ENCODE measurements around the gene NUFIP2.
"Not testable (repeated sequence)": the region's sequence is repeated elsewhere in the genome, so short reads cannot be mapped to it uniquely, and the experiment has no call there.

Gene NUFIP2

GRCh38 chr17:29278692-29279091, 15.3 kb downstream of the NUFIP2 start:
- DNase-seq (no peak), ATAC-seq (no peak)

- no peak for ATAC-seq
Measured at GRCh38 chr17:29273924-29274323, 20.0 kb downstream of the NUFIP2 start.

GRCh38 chr17:29271980-29272379, 22.0 kb downstream of the NUFIP2 start:
- not testable (repeated sequence) for ATAC-seq, DNase-seq

More at GRCh38 chr17:29273924-29274323, 20.0 kb downstream of the NUFIP2 start:
- DNase-seq, result no peak

GRCh38 chr17:29263916-29264315, 30.0 kb downstream of the NUFIP2 start:
- peak; percentile 65 for ATAC-seq
- DNase-seq, result no peak

GRCh38 chr17:29257756-29258155, 36.2 kb downstream of the NUFIP2 start:
- DNase-seq, result no peak

GRCh38 chr17:29256735-29257466, 37.0 kb downstream of the NUFIP2 start:
- DNase-seq, result no peak
- ATAC-seq, result no peak

More at GRCh38 chr17:29257756-29258155, 36.2 kb downstream of the NUFIP2 start:
- no peak for ATAC-seq

GRCh38 chr17:29255926-29256522, 37.9 kb downstream of the NUFIP2 start:
- no peak for ATAC-seq

GRCh38 chr17:29253037-29253436, 40.9 kb downstream of the NUFIP2 start:
- DNase-seq, result no peak

More at GRCh38 chr17:29255926-29256522, 37.9 kb downstream of the NUFIP2 start:
- DNase-seq, result no peak

GRCh38 chr17:29252101-29252791, 41.7 kb downstream of the NUFIP2 start:
- ATAC-seq (no peak), DNase-seq (no peak)

More at GRCh38 chr17:29253037-29253436, 40.9 kb downstream of the NUFIP2 start:
- no peak for ATAC-seq

- DNase-seq, result no peak
- ATAC-seq, result no peak
Measured at GRCh38 chr17:29251184-29251583, 42.8 kb downstream of the NUFIP2 start.

- DNase-seq, result no peak
- ATAC-seq, result no peak
Measured at GRCh38 chr17:29250666-29251065, 43.3 kb downstream of the NUFIP2 start.

GRCh38 chr17:29248845-29249244, 45.1 kb downstream of the NUFIP2 start:
- DNase-seq (no peak), ATAC-seq (no peak)

GRCh38 chr17:29247219-29247618, 46.7 kb downstream of the NUFIP2 start:
- DNase-seq (no peak), ATAC-seq (no peak)

GRCh38 chr17:29246628-29247027, 47.3 kb downstream of the NUFIP2 start, which contains the start of gene CRYBA1:
TSS of gene CRYBA1 (plus strand) at chr17:29246859. CDS start at chr17:29246864, 5 bp downstream.
- no peak for DNase-seq
- no peak for ATAC-seq

GRCh38 chr17:29245401-29245800, 48.5 kb downstream of the NUFIP2 start:
- ATAC-seq (no peak), DNase-seq (no peak)

GRCh38 chr17:29243792-29244191, 50.2 kb downstream of the NUFIP2 start:
- ATAC-seq (no peak), DNase-seq (no peak)

GRCh38 chr17:29242790-29243189, 51.2 kb downstream of the NUFIP2 start:
- DNase-seq (no peak), ATAC-seq (no peak)

- ATAC-seq (no peak), DNase-seq (no peak)
Measured at GRCh38 chr17:29242051-29242450, 51.9 kb downstream of the NUFIP2 start.

- ATAC-seq (peak; percentile 93), DNase-seq (peak; percentile 13)
Measured at GRCh38 chr17:29240968-29241963, 52.7 kb downstream of the NUFIP2 start.

GRCh38 chr17:29240477-29240876, 53.5 kb downstream of the NUFIP2 start:
- no peak for DNase-seq
- no peak for ATAC-seq

GRCh38 chr17:29238133-29238850, 55.7 kb downstream of the NUFIP2 start:
- ATAC-seq (no peak), DNase-seq (no peak)
